ENCODE measurements around the gene MYO9B.

MYO9B gene

GRCh38 chr19:17048885-17049453 is 26.6 kb upstream of the MYO9B start:
- Histone ChIP-seq H3K36me3 (ENCODE audit: insufficient read depth, low read length) (peaks cover 48% of the 10 kb centered on the region), H3K4me1 (ENCODE audit: insufficient read depth, low read length) (no peaks in the 10 kb centered on the region), H3K27me3 (ENCODE audit: insufficient read depth, low read length) (no peaks in the 10 kb centered on the region), H3K9me3 (ENCODE audit: low read length) (no peaks in the 10 kb centered on the region), H3K4me3 (ENCODE audit: low read length) (no peak overlapping the region), H2AFZ (ENCODE audit: low read depth, low read length) (no peak overlapping the region)

- no peak overlapping the region for H3K4me3 ChIP-seq (ENCODE audit: low read length)
- H2AFZ ChIP-seq (ENCODE audit: low read depth, low read length), result no peak overlapping the region
- peaks cover 52% of the 10 kb centered on the region for H3K36me3 ChIP-seq (ENCODE audit: insufficient read depth, low read length)
- no peaks in the 10 kb centered on the region for H3K27me3 ChIP-seq (ENCODE audit: insufficient read depth, low read length)
- H3K9me3 ChIP-seq (ENCODE audit: low read length), result no peaks in the 10 kb centered on the region
- H3K4me1 ChIP-seq (ENCODE audit: insufficient read depth, low read length), result no peaks in the 10 kb centered on the region
Observed at GRCh38 chr19:17049711-17050280, 25.8 kb upstream of the MYO9B start.

- no peak overlapping the region for H3K4me3 ChIP-seq (ENCODE audit: low read length)
- H2AFZ ChIP-seq (ENCODE audit: low read depth, low read length), result no peak overlapping the region
- no peaks in the 10 kb centered on the region for H3K9me3 ChIP-seq (ENCODE audit: low read length)
- no peaks in the 10 kb centered on the region for H3K27me3 ChIP-seq (ENCODE audit: insufficient read depth, low read length)
- no peaks in the 10 kb centered on the region for H3K4me1 ChIP-seq (ENCODE audit: insufficient read depth, low read length)
- peaks cover 60% of the 10 kb centered on the region for H3K36me3 ChIP-seq (ENCODE audit: insufficient read depth, low read length)
Observed at GRCh38 chr19:17052439-17052838, 23.1 kb upstream of the MYO9B start.

GRCh38 chr19:17054746-17055145 is 20.8 kb upstream of the MYO9B start:
- Histone ChIP-seq H3K9me3 (ENCODE audit: low read length) (no peaks in the 10 kb centered on the region), H3K4me1 (ENCODE audit: insufficient read depth, low read length) (no peaks in the 10 kb centered on the region), H3K27me3 (ENCODE audit: insufficient read depth, low read length) (no peaks in the 10 kb centered on the region), H3K4me3 (ENCODE audit: low read length) (no peak overlapping the region), H3K36me3 (ENCODE audit: insufficient read depth, low read length) (peaks cover 68% of the 10 kb centered on the region), H2AFZ (ENCODE audit: low read depth, low read length) (no peak overlapping the region)

- Histone ChIP-seq H3K27me3 (ENCODE audit: insufficient read depth, low read length) (no peaks in the 10 kb centered on the region), H3K4me1 (ENCODE audit: insufficient read depth, low read length) (no peaks in the 10 kb centered on the region), H3K4me3 (ENCODE audit: low read length) (no peak overlapping the region), H3K36me3 (ENCODE audit: insufficient read depth, low read length) (peaks cover 64% of the 10 kb centered on the region), H3K9me3 (ENCODE audit: low read length) (no peaks in the 10 kb centered on the region), H2AFZ (ENCODE audit: low read depth, low read length) (no peak overlapping the region)
Observed at GRCh38 chr19:17055636-17056035, 19.9 kb upstream of the MYO9B start.

- no peaks in the 10 kb centered on the region for H3K9me3 ChIP-seq (ENCODE audit: low read length)
- no peaks in the 10 kb centered on the region for H3K4me1 ChIP-seq (ENCODE audit: insufficient read depth, low read length)
- H3K36me3 ChIP-seq (ENCODE audit: insufficient read depth, low read length), result peaks cover 49% of the 10 kb centered on the region
- no peak overlapping the region for H2AFZ ChIP-seq (ENCODE audit: low read depth, low read length)
- no peaks in the 10 kb centered on the region for H3K27me3 ChIP-seq (ENCODE audit: insufficient read depth, low read length)
- no peak overlapping the region for H3K4me3 ChIP-seq (ENCODE audit: low read length)
Observed at GRCh38 chr19:17058236-17058635, 17.3 kb upstream of the MYO9B start.

GRCh38 chr19:17060802-17061201 is 14.8 kb upstream of the MYO9B start:
- H3K27me3 ChIP-seq (ENCODE audit: insufficient read depth, low read length), result no peaks in the 10 kb centered on the region
- peaks cover 39% of the 10 kb centered on the region for H3K36me3 ChIP-seq (ENCODE audit: insufficient read depth, low read length)
- H3K9me3 ChIP-seq (ENCODE audit: low read length), result no peaks in the 10 kb centered on the region

GRCh38 chr19:17061205-17061604 is 14.4 kb upstream of the MYO9B start:
- Histone ChIP-seq H2AFZ (ENCODE audit: low read depth, low read length) (no peak overlapping the region), H3K27me3 (ENCODE audit: insufficient read depth, low read length) (no peaks in the 10 kb centered on the region), H3K9me3 (ENCODE audit: low read length) (no peaks in the 10 kb centered on the region), H3K4me1 (ENCODE audit: insufficient read depth, low read length) (no peaks in the 10 kb centered on the region), H3K36me3 (ENCODE audit: insufficient read depth, low read length) (peaks cover 35% of the 10 kb centered on the region), H3K4me3 (ENCODE audit: low read length) (no peak overlapping the region)

More at GRCh38 chr19:17060802-17061201, 14.8 kb upstream of the MYO9B start:
- no peak overlapping the region for H3K4me3 ChIP-seq (ENCODE audit: low read length)
- H2AFZ ChIP-seq (ENCODE audit: low read depth, low read length), result no peak overlapping the region
- H3K4me1 ChIP-seq (ENCODE audit: insufficient read depth, low read length), result no peaks in the 10 kb centered on the region

- Histone ChIP-seq H3K36me3 (ENCODE audit: insufficient read depth, low read length) (peaks cover 35% of the 10 kb centered on the region), H3K4me1 (ENCODE audit: insufficient read depth, low read length) (no peaks in the 10 kb centered on the region), H3K27me3 (ENCODE audit: insufficient read depth, low read length) (no peaks in the 10 kb centered on the region), H2AFZ (ENCODE audit: low read depth, low read length) (no peak overlapping the region), H3K4me3 (ENCODE audit: low read length) (no peak overlapping the region), H3K9me3 (ENCODE audit: low read length) (no peaks in the 10 kb centered on the region)
Observed at GRCh38 chr19:17061691-17062090, 13.9 kb upstream of the MYO9B start.

- H3K36me3 ChIP-seq (ENCODE audit: insufficient read depth, low read length), result peaks cover 25% of the 10 kb centered on the region
- H3K9me3 ChIP-seq (ENCODE audit: low read length), result no peaks in the 10 kb centered on the region
- no peak overlapping the region for H3K4me3 ChIP-seq (ENCODE audit: low read length)
- no peaks in the 10 kb centered on the region for H3K4me1 ChIP-seq (ENCODE audit: insufficient read depth, low read length)
- H3K27me3 ChIP-seq (ENCODE audit: insufficient read depth, low read length), result no peaks in the 10 kb centered on the region
- H2AFZ ChIP-seq (ENCODE audit: low read depth, low read length), result no peak overlapping the region
Observed at GRCh38 chr19:17063428-17063827, 12.1 kb upstream of the MYO9B start.

GRCh38 chr19:17069193-17069592 is 6.4 kb upstream of the MYO9B start:
- Histone ChIP-seq H3K4me1 (ENCODE audit: insufficient read depth, low read length) (peaks cover 3% of the 10 kb centered on the region), H2AFZ (ENCODE audit: low read depth, low read length) (no peak overlapping the region), H3K9me3 (ENCODE audit: low read length) (no peaks in the 10 kb centered on the region), H3K36me3 (ENCODE audit: insufficient read depth, low read length) (peaks cover 19% of the 10 kb centered on the region), H3K27me3 (ENCODE audit: insufficient read depth, low read length) (no peaks in the 10 kb centered on the region), H3K4me3 (ENCODE audit: low read length) (no peak overlapping the region)

- Histone ChIP-seq H3K4me3 (ENCODE audit: low read length) (no peak overlapping the region), H3K9me3 (ENCODE audit: low read length) (no peaks in the 10 kb centered on the region), H2AFZ (ENCODE audit: low read depth, low read length) (no peak overlapping the region), H3K27me3 (ENCODE audit: insufficient read depth, low read length) (no peaks in the 10 kb centered on the region), H3K4me1 (ENCODE audit: insufficient read depth, low read length) (peaks cover 9% of the 10 kb centered on the region), H3K36me3 (ENCODE audit: insufficient read depth, low read length) (peaks cover 19% of the 10 kb centered on the region)
Observed at GRCh38 chr19:17070421-17070820, 5.2 kb upstream of the MYO9B start.

GRCh38 chr19:17070912-17071311 is 4.7 kb upstream of the MYO9B start:
- no peaks in the 10 kb centered on the region for H3K27me3 ChIP-seq (ENCODE audit: insufficient read depth, low read length)
- H3K9me3 ChIP-seq (ENCODE audit: low read length), result no peaks in the 10 kb centered on the region
- H3K4me1 ChIP-seq (ENCODE audit: insufficient read depth, low read length), result peaks cover 9% of the 10 kb centered on the region
- peaks cover 19% of the 10 kb centered on the region for H3K36me3 ChIP-seq (ENCODE audit: insufficient read depth, low read length)
- no peak overlapping the region for H2AFZ ChIP-seq (ENCODE audit: low read depth, low read length)
- H3K4me3 ChIP-seq (ENCODE audit: low read length), result no peak overlapping the region
